ENCODE data around the gene EXOSC10. TPM values are rescaled to one million over a fixed set of nuclear protein-coding genes. Genes with fewer than 3 reads are reported as not detected.
"Not testable (repeated sequence)": the region's sequence is repeated elsewhere in the genome, so short reads cannot be mapped to it uniquely, and the experiment has no call there.

Gene EXOSC10
- total and polyA plus RNA-seq, 2 donors, result 38.4 to 54.0 TPM

GRCh38 chr1:11041048-11041447, 58.6 kb downstream of the EXOSC10 start:
- no peaks in the 10 kb centered on the region for H3K4me1 ChIP-seq (ENCODE audit: insufficient read depth)
- DNase-seq (ENCODE audit: extremely low spot score), result no peak
- no peak overlapping the region for H3K27ac ChIP-seq (ENCODE audit: low read depth)
- no peaks in the 10 kb centered on the region for H3K36me3 ChIP-seq (ENCODE audit: insufficient read depth)
- H3K4me3 ChIP-seq (ENCODE audit: low read depth, low read length), result no peak overlapping the region

- WGBS, result 91% methylated on average over 7 of the region's 7 CpGs
- not testable (repeated sequence) for H3K27ac ChIP-seq (ENCODE audit: low read depth); H3K36me3 ChIP-seq (ENCODE audit: insufficient read depth); H3K4me1 ChIP-seq (ENCODE audit: insufficient read depth); DNase-seq (ENCODE audit: extremely low spot score); H3K4me3 ChIP-seq (ENCODE audit: low read depth, low read length)
Measured at GRCh38 chr1:11040105-11040429, 59.6 kb downstream of the EXOSC10 start.

- DNase-seq (ENCODE audit: extremely low spot score), result no peak
- H3K4me3 ChIP-seq (ENCODE audit: low read depth, low read length), result no peak overlapping the region
- no peaks in the 10 kb centered on the region for H3K36me3 ChIP-seq (ENCODE audit: insufficient read depth)
- no peaks in the 10 kb centered on the region for H3K4me1 ChIP-seq (ENCODE audit: insufficient read depth)
- no peak overlapping the region for H3K27ac ChIP-seq (ENCODE audit: low read depth)
- WGBS, result 74% methylated on average over 2 of the region's 2 CpGs
Measured at GRCh38 chr1:11039351-11040104, 60.1 kb downstream of the EXOSC10 start.

GRCh38 chr1:11037740-11038182, 61.9 kb downstream of the EXOSC10 start:
- peak; percentile 49 for DNase-seq (ENCODE audit: extremely low spot score)
- Histone ChIP-seq H3K4me3 (ENCODE audit: low read depth, low read length) (no peak overlapping the region), H3K36me3 (ENCODE audit: insufficient read depth) (no peaks in the 10 kb centered on the region), H3K27ac (ENCODE audit: low read depth) (no peak overlapping the region), H3K4me1 (ENCODE audit: insufficient read depth) (no peaks in the 10 kb centered on the region)
- WGBS, result 1% methylated on average over 8 of the region's 8 CpGs

- not testable (repeated sequence) for H3K4me3 ChIP-seq (ENCODE audit: low read depth, low read length); H3K4me1 ChIP-seq (ENCODE audit: insufficient read depth); H3K27ac ChIP-seq (ENCODE audit: low read depth); H3K36me3 ChIP-seq (ENCODE audit: insufficient read depth); DNase-seq (ENCODE audit: extremely low spot score)
- WGBS, result 56% methylated on average over 18 of the region's 18 CpGs
Measured at GRCh38 chr1:11037019-11037739, 62.5 kb downstream of the EXOSC10 start.

- 91% methylated on average over 10 of the region's 10 CpGs for WGBS
- DNase-seq (ENCODE audit: extremely low spot score), result no peak
Measured at GRCh38 chr1:11031624-11032262, 67.9 kb downstream of the EXOSC10 start.

GRCh38 chr1:11030865-11031264, 68.8 kb downstream of the EXOSC10 start:
- WGBS, result 86% methylated on average over 9 of the region's 9 CpGs
- H3K4me1 ChIP-seq (ENCODE audit: insufficient read depth), result no peaks in the 10 kb centered on the region
- H3K27ac ChIP-seq (ENCODE audit: low read depth), result no peak overlapping the region
- H3K4me3 ChIP-seq (ENCODE audit: low read depth, low read length), result no peak overlapping the region
- no peak for DNase-seq (ENCODE audit: extremely low spot score)
- no peaks in the 10 kb centered on the region for H3K36me3 ChIP-seq (ENCODE audit: insufficient read depth)

More at GRCh38 chr1:11031624-11032262, 67.9 kb downstream of the EXOSC10 start:
- no peaks in the 10 kb centered on the region for H3K4me1 ChIP-seq (ENCODE audit: insufficient read depth)
- H3K36me3 ChIP-seq (ENCODE audit: insufficient read depth), result no peaks in the 10 kb centered on the region
- no peak overlapping the region for H3K27ac ChIP-seq (ENCODE audit: low read depth)
- no peak overlapping the region for H3K4me3 ChIP-seq (ENCODE audit: low read depth, low read length)

GRCh38 chr1:11028018-11028417, 71.7 kb downstream of the EXOSC10 start:
- no peak for DNase-seq (ENCODE audit: extremely low spot score)
- WGBS, result 96% methylated on average over 3 of the region's 3 CpGs
- Histone ChIP-seq H3K36me3 (ENCODE audit: insufficient read depth) (peaks cover 5% of the 10 kb centered on the region), H3K4me1 (ENCODE audit: insufficient read depth) (no peaks in the 10 kb centered on the region), H3K4me3 (ENCODE audit: low read depth, low read length) (no peak overlapping the region), H3K27ac (ENCODE audit: low read depth) (no peak overlapping the region)

GRCh38 chr1:11027316-11027715, 72.4 kb downstream of the EXOSC10 start:
- Histone ChIP-seq H3K36me3 (ENCODE audit: insufficient read depth) (peaks cover 7% of the 10 kb centered on the region), H3K4me1 (ENCODE audit: insufficient read depth) (no peaks in the 10 kb centered on the region), H3K27ac (ENCODE audit: low read depth) (no peak overlapping the region), H3K4me3 (ENCODE audit: low read depth, low read length) (no peak overlapping the region)
- DNase-seq (ENCODE audit: extremely low spot score), result no peak
- WGBS, result 72% methylated on average over 6 of the region's 6 CpGs

- WGBS, result 90% methylated on average over 5 of the region's 5 CpGs
- Histone ChIP-seq H3K27ac (ENCODE audit: low read depth) (no peak overlapping the region), H3K4me3 (ENCODE audit: low read depth, low read length) (no peak overlapping the region), H3K4me1 (ENCODE audit: insufficient read depth) (no peaks in the 10 kb centered on the region), H3K36me3 (ENCODE audit: insufficient read depth) (peaks cover 10% of the 10 kb centered on the region)
- DNase-seq (ENCODE audit: extremely low spot score), result no peak
Measured at GRCh38 chr1:11026903-11027302, 72.8 kb downstream of the EXOSC10 start.

- Histone ChIP-seq H3K4me3 (ENCODE audit: low read depth, low read length) (no peak overlapping the region), H3K4me1 (ENCODE audit: insufficient read depth) (no peaks in the 10 kb centered on the region), H3K36me3 (ENCODE audit: insufficient read depth) (peaks cover 10% of the 10 kb centered on the region), H3K27ac (ENCODE audit: low read depth) (no peak overlapping the region)
- no peak for DNase-seq (ENCODE audit: extremely low spot score)
- 57% methylated on average over 1 of the region's 1 CpG for WGBS
Measured at GRCh38 chr1:11026052-11026451, 73.6 kb downstream of the EXOSC10 start.

GRCh38 chr1:11025618-11026017, 74.1 kb downstream of the EXOSC10 start:
- 91% methylated on average over 1 of the region's 1 CpG for WGBS

GRCh38 chr1:11024874-11025203, 74.8 kb downstream of the EXOSC10 start:
- no peak for DNase-seq (ENCODE audit: extremely low spot score)
- H3K36me3 ChIP-seq (ENCODE audit: insufficient read depth), result peaks cover 15% of the 10 kb centered on the region
- no peak overlapping the region for H3K4me3 ChIP-seq (ENCODE audit: low read depth, low read length)
- WGBS, result 85% methylated on average over 2 of the region's 2 CpGs
- H3K4me1 ChIP-seq (ENCODE audit: insufficient read depth), result no peaks in the 10 kb centered on the region
- H3K27ac ChIP-seq (ENCODE audit: low read depth), result no peak overlapping the region

More at GRCh38 chr1:11025618-11026017, 74.1 kb downstream of the EXOSC10 start:
- H3K27ac ChIP-seq (ENCODE audit: low read depth), result no peak overlapping the region
- no peak overlapping the region for H3K4me3 ChIP-seq (ENCODE audit: low read depth, low read length)
- no peaks in the 10 kb centered on the region for H3K4me1 ChIP-seq (ENCODE audit: insufficient read depth)
- H3K36me3 ChIP-seq (ENCODE audit: insufficient read depth), result peaks cover 10% of the 10 kb centered on the region
- DNase-seq (ENCODE audit: extremely low spot score), result no peak
